Muscle of back (tissue), 11 donors: ENCODE measurements around the gene DENND4C. TPM values are rescaled to one million over a fixed set of nuclear protein-coding genes. Genes with fewer than 3 reads are reported as not detected.
"Not testable (repeated sequence)": the region's sequence is repeated elsewhere in the genome, so short reads cannot be mapped to it uniquely, and the experiment has no call there.

Experiments used
- DNase-seq, 3 donors: peaks; one replicate each; pipeline versions ENCODE4 v3.0.0 to v3.0.0-alpha.2; 2013
- polyA plus RNA-seq, 10 donors: library from polyadenylated mRNA; unstranded; fragments of 120-200 nt; gene quantifications; one replicate each; pipeline ENCODE4 v1.2.1, GENCODE V29; 2013; ENCODE audit not compliant: insufficient read length in 10 of 10

DENND4C gene
- polyA plus RNA-seq, 10 donors, result 19.3 to 35.5 (median 26.4) TPM

GRCh38 chr9:19409401-19410194 lies 179.1 kb downstream of the DENND4C start:
- peak in 1 of 3 donors; percentile 21 for DNase-seq

- DNase-seq, result no peak
Measured at GRCh38 chr9:19410195-19410503, 179.7 kb downstream of the DENND4C start.

DNA sequence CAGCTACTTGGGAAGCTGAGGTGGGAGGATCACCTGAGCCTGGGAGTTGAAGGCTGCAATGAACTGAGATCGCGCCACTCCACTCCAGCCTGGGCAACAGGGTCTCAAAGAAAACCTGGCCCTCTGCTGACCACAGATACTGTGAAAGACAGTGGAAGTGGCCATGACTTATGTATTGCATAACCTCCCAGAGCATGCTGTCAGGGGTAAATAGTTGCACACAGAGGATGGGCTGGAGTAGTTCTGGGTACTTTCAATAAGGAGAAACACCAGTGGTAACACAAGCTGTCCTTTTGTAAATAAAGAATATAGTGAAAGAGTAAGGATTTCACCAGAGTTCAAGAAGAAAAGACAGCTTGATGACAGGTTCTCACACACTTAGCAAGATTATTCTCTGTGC lies 180.1 kb downstream of the DENND4C start:
- no peak for DNase-seq

- no peak for DNase-seq
Measured at GRCh38 chr9:19411316-19411715, 180.8 kb downstream of the DENND4C start.

- DNase-seq, result not testable (repeated sequence)
Measured at GRCh38 chr9:19413456-19413855, 183.0 kb downstream of the DENND4C start.

DNA sequence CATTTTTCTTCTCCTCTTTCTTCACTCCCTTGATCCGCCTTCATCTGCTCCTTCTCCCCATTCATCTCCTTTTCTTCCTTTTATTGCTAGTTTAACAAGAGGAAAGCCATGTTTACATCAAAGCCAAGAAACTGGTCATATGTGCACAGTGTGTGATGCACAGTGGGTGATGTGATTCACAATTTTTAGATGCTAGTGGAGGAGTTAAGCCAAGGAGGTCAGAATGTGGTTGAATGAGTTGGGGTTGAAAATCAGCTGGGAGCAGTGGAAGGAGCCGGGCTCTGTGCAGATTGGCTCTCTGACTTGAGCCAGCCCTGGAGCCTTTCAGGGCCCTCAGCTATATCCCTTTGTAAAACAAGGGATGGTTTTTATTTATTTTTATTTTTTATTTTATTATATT lies 185.7 kb downstream of the DENND4C start:
- DNase-seq, result no peak

- DNase-seq, result no peak
Measured at GRCh38 chr9:19420877-19421276, 190.4 kb downstream of the DENND4C start.

Other genes starting within 250 kb of the DENND4C start
- under 1 TPM; 0.07 to 0.19 (median 0.11) TPM for gene SAXO1, start 197.5 kb upstream of the DENND4C start, polyA plus RNA-seq
- 10 to 100 TPM; 81.6 to 93.7 (median 85.5) TPM for gene RRAGA, start 181.3 kb upstream of the DENND4C start, polyA plus RNA-seq
- gene HAUS6, start 127.8 kb upstream of the DENND4C start, polyA plus RNA-seq, result 10 to 100 TPM in 9 of 10 donors, 1 to 10 TPM in 1; 7.8 to 13.8 (median 11.7) TPM
- gene PLIN2, start 103.2 kb upstream of the DENND4C start, polyA plus RNA-seq, result 10 to 100 TPM; 47.7 to 68.0 (median 60.1) TPM
- 1,000 to 10,000 TPM; 2,879 to 3,885 (median 3,663) TPM for gene RPS6, start 149.5 kb downstream of the DENND4C start, polyA plus RNA-seq
- 1 to 10 TPM in 9 of 10 donors, under 1 TPM in 1; 0.99 to 2.3 (median 1.5) TPM for gene ACER2, start 178.3 kb downstream of the DENND4C start, polyA plus RNA-seq